ENCODE data around the gene AQP12B.

Gene AQP12B

DNA sequence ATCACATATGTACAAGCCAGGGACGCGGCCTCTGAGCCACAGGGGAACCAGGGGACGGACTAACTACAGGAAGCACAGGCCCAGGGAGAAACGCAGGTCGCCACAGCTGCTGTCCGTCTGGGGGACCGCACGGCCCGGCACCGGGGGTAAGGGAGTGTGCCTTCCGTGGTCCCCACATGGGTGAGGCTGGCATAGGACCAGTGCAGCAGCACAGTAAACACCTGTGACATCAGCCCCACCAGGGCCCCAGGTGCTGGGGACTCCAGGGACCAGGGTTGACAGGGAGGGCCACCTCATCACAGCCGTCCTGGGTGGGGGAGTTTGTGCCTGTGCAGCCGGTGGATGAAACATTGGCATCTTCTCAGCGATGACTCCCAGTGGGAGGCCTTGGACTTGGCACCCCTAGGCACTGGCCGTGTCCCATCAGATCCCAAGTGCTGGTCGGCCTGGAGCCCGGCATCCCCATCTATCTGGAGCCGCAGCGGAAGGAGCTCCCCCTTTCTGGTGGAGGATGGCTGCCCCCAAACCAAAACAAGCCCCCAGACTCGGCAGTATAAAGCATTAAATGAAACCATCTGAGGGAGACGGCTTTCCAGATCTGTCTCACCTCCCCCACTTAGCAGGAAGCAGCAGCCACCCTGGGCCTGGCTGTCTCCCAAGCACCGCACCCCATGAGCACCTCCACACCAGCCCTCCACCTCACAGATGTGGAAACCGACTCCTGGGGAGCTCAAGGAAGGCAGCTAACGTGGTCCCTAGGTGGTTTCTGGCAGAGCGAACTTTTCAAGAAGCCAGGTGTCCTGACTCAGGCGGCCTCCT lies 31.5 kb upstream of the AQP12B start:
- TF ChIP-seq TOX (CRISPR knock-in tag; IDR thresholded peaks at IDR 0.05; ENCODE audit: borderline replicate concordance) (no peak), SNAI2 (CRISPR knock-in tag; IDR thresholded peaks at IDR 0.05) (no peak), ZFP3 (CRISPR knock-in tag; IDR thresholded peaks at IDR 0.05) (no peak), ZNF70 (CRISPR knock-in tag; IDR thresholded peaks at IDR 0.05) (no peak), PPARA (CRISPR knock-in tag; IDR thresholded peaks at IDR 0.05; ENCODE audit: borderline replicate concordance) (no peak), ZNF565 (CRISPR knock-in tag; conservative IDR thresholded peaks at IDR 0.05; ENCODE audit: low read depth) (no peak)
- ATAC-seq = no peak

DNA sequence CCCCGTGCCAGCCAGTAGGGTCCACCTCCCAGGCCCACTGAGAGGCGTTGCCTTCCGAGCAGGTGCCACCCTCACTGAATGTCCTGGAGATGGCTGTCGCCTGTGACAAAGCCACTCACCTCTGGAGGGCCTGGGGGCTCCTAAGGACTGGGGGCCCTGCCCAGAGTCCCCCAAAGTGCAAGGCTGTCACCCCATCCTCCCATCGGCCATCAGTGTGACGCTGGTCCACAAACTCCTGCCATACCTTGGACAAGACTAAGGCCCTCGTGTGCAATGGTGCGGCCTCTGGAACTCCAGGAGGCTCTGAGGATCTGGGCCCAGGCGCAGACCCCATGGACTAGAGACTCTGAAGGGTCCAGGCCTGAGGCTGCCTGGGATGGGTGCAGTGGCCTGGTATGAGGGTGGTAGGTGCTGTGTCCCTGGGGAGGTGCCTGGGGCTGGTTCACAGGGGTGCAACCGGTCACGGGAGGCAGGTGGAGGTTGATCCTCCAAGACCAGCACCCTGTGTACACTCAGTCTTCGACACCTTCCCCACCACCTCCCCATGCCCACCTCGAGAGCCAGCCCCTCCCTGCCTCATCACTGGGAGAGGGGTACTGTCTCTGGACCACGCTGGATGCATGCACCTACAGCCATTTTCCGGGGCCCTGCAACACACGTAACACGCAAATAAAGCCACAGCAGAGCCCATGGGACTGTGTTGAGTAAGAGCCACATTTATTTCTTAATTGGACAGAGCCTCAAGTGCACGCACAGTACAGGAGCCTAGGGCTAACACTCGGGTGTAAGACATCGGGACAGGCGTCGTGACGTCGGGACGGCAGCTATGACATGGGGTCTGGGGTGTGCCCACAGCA lies 30.6 kb upstream of the AQP12B start:
- ATAC-seq = no peak
- TF ChIP-seq PPARA (CRISPR knock-in tag; IDR thresholded peaks at IDR 0.05; ENCODE audit: borderline replicate concordance) = no peak
- TF ChIP-seq OSR1 (CRISPR knock-in tag; IDR thresholded peaks at IDR 0.05) = no peak
- no peak for TF ChIP-seq ESRRG (CRISPR knock-in tag; IDR thresholded peaks at IDR 0.05)
- TF ChIP-seq TCF4 (CRISPR knock-in tag; IDR thresholded peaks at IDR 0.05; ENCODE audit: borderline replicate concordance) = no peak
- TF ChIP-seq RARB (CRISPR knock-in tag; IDR thresholded peaks at IDR 0.05) = no peak
- no peak for TF ChIP-seq ZNF70 (CRISPR knock-in tag; IDR thresholded peaks at IDR 0.05)
- no peak for TF ChIP-seq BACH2 (CRISPR knock-in tag; IDR thresholded peaks at IDR 0.05; ENCODE audit: borderline replicate concordance)
- no peak for TF ChIP-seq ZNF565 (CRISPR knock-in tag; conservative IDR thresholded peaks at IDR 0.05; ENCODE audit: low read depth)
- TF ChIP-seq, protein P1, sequence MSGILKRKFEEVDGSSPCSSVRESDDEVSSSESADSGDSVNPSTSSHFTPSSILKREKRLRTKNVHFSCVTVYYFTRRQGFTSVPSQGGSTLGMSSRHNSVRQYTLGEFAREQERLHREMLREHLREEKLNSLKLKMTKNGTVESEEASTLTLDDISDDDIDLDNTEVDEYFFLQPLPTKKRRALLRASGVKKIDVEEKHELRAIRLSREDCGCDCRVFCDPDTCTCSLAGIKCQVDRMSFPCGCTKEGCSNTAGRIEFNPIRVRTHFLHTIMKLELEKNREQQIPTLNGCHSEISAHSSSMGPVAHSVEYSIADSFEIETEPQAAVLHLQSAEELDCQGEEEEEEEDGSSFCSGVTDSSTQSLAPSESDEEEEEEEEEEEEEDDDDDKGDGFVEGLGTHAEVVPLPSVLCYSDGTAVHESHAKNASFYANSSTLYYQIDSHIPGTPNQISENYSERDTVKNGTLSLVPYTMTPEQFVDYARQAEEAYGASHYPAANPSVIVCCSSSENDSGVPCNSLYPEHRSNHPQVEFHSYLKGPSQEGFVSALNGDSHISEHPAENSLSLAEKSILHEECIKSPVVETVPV (CRISPR knock-in tag; IDR thresholded peaks at IDR 0.05) = no peak
- TF ChIP-seq ISL1 (CRISPR knock-in tag; IDR thresholded peaks at IDR 0.05) = no peak
- TF ChIP-seq ZFP3 (CRISPR knock-in tag; IDR thresholded peaks at IDR 0.05) = no peak
- no peak for TF ChIP-seq ARNTL (CRISPR knock-in tag; IDR thresholded peaks at IDR 0.05; ENCODE audit: borderline replicate concordance, low read depth)
- no peak for TF ChIP-seq ZFP30 (CRISPR knock-in tag; IDR thresholded peaks at IDR 0.05)
- TF ChIP-seq GLIS3 (CRISPR knock-in tag; IDR thresholded peaks at IDR 0.05) = no peak
- TF ChIP-seq, protein P2, sequence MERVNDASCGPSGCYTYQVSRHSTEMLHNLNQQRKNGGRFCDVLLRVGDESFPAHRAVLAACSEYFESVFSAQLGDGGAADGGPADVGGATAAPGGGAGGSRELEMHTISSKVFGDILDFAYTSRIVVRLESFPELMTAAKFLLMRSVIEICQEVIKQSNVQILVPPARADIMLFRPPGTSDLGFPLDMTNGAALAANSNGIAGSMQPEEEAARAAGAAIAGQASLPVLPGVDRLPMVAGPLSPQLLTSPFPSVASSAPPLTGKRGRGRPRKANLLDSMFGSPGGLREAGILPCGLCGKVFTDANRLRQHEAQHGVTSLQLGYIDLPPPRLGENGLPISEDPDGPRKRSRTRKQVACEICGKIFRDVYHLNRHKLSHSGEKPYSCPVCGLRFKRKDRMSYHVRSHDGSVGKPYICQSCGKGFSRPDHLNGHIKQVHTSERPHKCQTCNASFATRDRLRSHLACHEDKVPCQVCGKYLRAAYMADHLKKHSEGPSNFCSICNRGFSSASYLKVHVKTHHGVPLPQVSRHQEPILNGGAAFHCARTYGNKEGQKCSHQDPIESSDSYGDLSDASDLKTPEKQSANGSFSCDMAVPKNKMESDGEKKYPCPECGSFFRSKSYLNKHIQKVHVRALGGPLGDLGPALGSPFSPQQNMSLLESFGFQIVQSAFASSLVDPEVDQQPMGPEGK (CRISPR knock-in tag; IDR thresholded peaks at IDR 0.05; ENCODE audit: borderline replicate concordance) = no peak
- TF ChIP-seq TOX (CRISPR knock-in tag; IDR thresholded peaks at IDR 0.05; ENCODE audit: borderline replicate concordance) = no peak
- TF ChIP-seq, protein P3, sequence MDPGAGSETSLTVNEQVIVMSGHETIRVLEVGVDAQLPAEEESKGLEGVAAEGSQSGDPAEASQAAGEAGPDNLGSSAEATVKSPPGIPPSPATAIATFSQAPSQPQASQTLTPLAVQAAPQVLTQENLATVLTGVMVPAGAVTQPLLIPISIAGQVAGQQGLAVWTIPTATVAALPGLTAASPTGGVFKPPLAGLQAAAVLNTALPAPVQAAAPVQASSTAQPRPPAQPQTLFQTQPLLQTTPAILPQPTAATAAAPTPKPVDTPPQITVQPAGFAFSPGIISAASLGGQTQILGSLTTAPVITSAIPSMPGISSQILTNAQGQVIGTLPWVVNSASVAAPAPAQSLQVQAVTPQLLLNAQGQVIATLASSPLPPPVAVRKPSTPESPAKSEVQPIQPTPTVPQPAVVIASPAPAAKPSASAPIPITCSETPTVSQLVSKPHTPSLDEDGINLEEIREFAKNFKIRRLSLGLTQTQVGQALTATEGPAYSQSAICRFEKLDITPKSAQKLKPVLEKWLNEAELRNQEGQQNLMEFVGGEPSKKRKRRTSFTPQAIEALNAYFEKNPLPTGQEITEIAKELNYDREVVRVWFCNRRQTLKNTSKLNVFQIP (CRISPR knock-in tag; IDR thresholded peaks at IDR 0.05; ENCODE audit: borderline replicate concordance, low read depth) = no peak
- TF ChIP-seq, protein P4, sequence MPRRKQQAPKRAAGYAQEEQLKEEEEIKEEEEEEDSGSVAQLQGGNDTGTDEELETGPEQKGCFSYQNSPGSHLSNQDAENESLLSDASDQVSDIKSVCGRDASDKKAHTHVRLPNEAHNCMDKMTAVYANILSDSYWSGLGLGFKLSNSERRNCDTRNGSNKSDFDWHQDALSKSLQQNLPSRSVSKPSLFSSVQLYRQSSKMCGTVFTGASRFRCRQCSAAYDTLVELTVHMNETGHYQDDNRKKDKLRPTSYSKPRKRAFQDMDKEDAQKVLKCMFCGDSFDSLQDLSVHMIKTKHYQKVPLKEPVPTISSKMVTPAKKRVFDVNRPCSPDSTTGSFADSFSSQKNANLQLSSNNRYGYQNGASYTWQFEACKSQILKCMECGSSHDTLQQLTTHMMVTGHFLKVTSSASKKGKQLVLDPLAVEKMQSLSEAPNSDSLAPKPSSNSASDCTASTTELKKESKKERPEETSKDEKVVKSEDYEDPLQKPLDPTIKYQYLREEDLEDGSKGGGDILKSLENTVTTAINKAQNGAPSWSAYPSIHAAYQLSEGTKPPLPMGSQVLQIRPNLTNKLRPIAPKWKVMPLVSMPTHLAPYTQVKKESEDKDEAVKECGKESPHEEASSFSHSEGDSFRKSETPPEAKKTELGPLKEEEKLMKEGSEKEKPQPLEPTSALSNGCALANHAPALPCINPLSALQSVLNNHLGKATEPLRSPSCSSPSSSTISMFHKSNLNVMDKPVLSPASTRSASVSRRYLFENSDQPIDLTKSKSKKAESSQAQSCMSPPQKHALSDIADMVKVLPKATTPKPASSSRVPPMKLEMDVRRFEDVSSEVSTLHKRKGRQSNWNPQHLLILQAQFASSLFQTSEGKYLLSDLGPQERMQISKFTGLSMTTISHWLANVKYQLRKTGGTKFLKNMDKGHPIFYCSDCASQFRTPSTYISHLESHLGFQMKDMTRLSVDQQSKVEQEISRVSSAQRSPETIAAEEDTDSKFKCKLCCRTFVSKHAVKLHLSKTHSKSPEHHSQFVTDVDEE (CRISPR knock-in tag; IDR thresholded peaks at IDR 0.05) = no peak
- no peak for TF ChIP-seq CSDC2 (CRISPR knock-in tag; IDR thresholded peaks at IDR 0.05)

DNA sequence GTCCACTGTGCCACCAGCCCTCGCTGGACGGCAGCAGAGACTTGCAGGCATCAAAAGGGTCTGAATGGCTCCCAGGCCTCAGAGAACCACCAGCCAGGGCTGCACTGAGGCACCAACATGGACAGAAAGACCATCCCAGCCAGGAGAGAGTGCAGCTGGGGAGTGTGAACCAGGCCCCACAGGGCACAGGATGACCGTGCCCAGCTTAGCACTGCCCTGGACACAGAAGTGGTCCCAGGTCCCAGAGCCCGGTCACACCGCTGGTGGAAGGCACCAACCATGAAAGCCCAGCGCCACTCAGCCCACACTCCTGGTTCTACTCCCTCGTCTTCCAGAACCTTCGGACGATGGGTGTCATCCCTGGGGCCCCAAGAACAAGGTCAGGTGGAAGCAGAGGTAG lies 29.4 kb upstream of the AQP12B start:
- TF ChIP-seq TOX (CRISPR knock-in tag; IDR thresholded peaks at IDR 0.05; ENCODE audit: borderline replicate concordance) = no peak
- no peak for TF ChIP-seq GLIS3 (CRISPR knock-in tag; IDR thresholded peaks at IDR 0.05)
- TF ChIP-seq PPARA (CRISPR knock-in tag; IDR thresholded peaks at IDR 0.05; ENCODE audit: borderline replicate concordance) = no peak
- no peak for TF ChIP-seq CSDC2 (CRISPR knock-in tag; IDR thresholded peaks at IDR 0.05)
- TF ChIP-seq ZFP30 (CRISPR knock-in tag; IDR thresholded peaks at IDR 0.05) = no peak
- TF ChIP-seq, protein P2 (CRISPR knock-in tag; IDR thresholded peaks at IDR 0.05; ENCODE audit: borderline replicate concordance) = no peak
- no peak for TF ChIP-seq ZC3H10 (CRISPR knock-in tag; IDR thresholded peaks at IDR 0.05)
- TF ChIP-seq, protein P5, sequence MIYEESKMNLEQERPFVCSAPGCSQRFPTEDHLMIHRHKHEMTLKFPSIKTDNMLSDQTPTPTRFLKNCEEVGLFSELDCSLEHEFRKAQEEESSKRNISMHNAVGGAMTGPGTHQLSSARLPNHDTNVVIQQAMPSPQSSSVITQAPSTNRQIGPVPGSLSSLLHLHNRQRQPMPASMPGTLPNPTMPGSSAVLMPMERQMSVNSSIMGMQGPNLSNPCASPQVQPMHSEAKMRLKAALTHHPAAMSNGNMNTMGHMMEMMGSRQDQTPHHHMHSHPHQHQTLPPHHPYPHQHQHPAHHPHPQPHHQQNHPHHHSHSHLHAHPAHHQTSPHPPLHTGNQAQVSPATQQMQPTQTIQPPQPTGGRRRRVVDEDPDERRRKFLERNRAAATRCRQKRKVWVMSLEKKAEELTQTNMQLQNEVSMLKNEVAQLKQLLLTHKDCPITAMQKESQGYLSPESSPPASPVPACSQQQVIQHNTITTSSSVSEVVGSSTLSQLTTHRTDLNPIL (CRISPR knock-in tag; IDR thresholded peaks at IDR 0.05; ENCODE audit: low read depth) = no peak
- TF ChIP-seq ZNF70 (CRISPR knock-in tag; IDR thresholded peaks at IDR 0.05) = no peak
- TF ChIP-seq ZFP3 (CRISPR knock-in tag; IDR thresholded peaks at IDR 0.05) = no peak
- no peak for TF ChIP-seq OSR1 (CRISPR knock-in tag; IDR thresholded peaks at IDR 0.05)
- no peak for ATAC-seq

Data from SK-N-SH treated with all-trans-retinoic acid at 6 μM for 48 hours (cell line).